Measurements from ENCODE around the gene INPP5E.

The INPP5E gene

DNA sequence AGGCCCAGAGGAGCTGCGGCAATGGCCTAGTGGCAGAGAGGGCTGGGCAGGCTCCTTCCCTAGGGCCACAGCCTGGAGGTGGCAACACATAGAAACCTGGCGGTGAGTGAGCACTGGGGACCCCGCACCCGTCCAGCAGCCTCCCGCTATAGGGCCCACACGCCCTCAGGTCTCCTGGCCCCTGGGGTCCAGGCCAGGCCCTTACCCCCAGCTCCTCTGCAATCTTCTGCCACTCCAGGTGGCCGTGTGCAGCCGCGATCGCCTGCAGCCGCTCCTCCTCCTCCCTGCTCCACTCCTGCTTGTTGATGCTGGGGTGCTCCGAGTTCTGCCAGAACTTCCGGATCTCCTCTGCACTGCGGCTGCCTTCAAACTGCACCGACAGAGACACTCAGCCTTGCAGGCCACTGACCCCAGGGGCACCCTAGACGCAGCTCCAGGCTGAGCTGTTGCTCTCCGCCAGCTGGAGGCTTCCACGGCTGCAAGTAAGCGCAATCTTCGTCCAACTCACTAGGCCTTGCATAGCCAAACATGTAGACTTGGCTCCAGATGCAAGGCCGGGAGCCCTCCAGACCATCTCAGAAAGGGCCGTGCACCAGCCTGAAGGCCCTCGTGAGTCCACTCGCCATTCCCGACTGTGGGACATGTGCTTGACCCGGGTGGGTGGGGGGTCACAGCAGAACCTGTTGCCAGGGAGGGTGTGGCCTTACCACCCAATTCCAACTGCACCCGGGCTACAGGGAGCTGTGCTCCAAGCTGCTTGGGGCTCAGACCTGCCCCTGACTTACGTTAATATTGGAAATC is 47.7 kb downstream of the INPP5E start:
- TF ChIP-seq, protein P1, sequence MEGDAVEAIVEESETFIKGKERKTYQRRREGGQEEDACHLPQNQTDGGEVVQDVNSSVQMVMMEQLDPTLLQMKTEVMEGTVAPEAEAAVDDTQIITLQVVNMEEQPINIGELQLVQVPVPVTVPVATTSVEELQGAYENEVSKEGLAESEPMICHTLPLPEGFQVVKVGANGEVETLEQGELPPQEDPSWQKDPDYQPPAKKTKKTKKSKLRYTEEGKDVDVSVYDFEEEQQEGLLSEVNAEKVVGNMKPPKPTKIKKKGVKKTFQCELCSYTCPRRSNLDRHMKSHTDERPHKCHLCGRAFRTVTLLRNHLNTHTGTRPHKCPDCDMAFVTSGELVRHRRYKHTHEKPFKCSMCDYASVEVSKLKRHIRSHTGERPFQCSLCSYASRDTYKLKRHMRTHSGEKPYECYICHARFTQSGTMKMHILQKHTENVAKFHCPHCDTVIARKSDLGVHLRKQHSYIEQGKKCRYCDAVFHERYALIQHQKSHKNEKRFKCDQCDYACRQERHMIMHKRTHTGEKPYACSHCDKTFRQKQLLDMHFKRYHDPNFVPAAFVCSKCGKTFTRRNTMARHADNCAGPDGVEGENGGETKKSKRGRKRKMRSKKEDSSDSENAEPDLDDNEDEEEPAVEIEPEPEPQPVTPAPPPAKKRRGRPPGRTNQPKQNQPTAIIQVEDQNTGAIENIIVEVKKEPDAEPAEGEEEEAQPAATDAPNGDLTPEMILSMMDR (IDR thresholded peaks at IDR 0.05; ENCODE audit: borderline replicate concordance, insufficient read depth, low read depth, low read length): no peak
- H3K4me3 ChIP-seq (ENCODE audit: low read depth, low read length): no peak overlapping the region

DNA sequence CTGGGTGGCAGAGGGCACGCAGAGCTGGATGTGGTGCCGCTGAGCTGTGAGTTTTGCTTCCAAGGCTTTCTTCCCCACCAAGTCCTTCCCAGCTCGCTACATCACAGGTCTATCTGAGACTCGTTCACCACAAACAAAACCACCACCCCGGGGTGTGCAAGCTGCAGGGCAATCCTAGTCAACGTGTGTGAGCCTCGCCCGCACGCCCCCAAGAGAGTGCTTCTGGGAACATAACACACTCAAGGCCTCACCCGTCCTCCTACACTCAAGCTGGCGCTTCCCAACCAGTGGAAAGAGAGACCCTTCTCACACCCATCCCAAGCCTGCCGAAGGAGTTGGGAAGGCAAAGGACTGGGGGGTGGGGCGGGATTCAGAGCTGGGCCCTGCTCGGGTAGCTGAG is 50.2 kb downstream of the INPP5E start:
- H3K4me3 ChIP-seq (ENCODE audit: low read depth, low read length): no peak overlapping the region
- TF ChIP-seq, protein P1 (IDR thresholded peaks at IDR 0.05; ENCODE audit: borderline replicate concordance, insufficient read depth, low read depth, low read length): no peak

DNA sequence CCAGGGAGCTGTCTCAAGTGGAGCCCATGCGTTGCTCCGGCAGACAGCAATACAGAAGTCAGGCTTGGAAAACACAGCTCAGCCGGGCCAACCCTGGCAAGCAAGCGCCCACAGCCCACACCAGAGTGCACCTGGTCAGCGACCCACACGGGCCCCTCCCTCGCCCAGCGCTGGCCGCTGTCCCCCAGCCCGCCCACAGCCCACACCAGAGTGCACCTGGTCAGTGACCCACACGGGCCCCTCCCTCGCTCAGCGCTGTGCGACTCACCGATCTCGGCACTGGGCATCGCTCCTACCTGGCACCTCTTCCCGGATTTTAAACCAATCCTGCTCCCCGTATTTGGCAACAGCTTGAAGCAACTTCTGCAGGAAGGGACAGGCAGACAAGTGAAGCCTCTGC is 52.4 kb downstream of the INPP5E start:
- TF ChIP-seq, protein P1 (IDR thresholded peaks at IDR 0.05; ENCODE audit: borderline replicate concordance, insufficient read depth, low read depth, low read length): no peak
- H3K4me3 ChIP-seq (ENCODE audit: low read depth, low read length): no peak overlapping the region

DNA sequence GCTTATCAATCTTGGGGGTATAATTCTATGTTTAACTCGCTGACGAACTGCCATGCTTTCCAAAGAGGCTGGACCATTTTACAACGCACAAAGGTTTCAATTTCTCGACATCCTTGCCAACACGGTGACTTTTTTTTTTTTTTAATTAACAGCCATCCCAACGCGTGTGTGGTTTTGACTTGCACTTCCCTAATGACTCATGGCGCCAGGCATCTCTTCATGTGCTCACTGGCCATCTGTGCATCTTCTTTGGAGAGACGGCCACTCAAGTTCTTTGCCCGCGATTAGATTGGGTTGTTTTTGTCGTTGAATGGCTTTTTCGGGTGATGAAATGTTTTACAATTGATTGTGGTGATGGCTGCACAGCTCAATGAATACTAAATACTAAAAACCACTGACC is 53.6 kb downstream of the INPP5E start:
- H3K4me3 ChIP-seq (ENCODE audit: low read depth, low read length): no peak overlapping the region
- TF ChIP-seq, protein P1 (IDR thresholded peaks at IDR 0.05; ENCODE audit: borderline replicate concordance, insufficient read depth, low read depth, low read length): no peak

DNA sequence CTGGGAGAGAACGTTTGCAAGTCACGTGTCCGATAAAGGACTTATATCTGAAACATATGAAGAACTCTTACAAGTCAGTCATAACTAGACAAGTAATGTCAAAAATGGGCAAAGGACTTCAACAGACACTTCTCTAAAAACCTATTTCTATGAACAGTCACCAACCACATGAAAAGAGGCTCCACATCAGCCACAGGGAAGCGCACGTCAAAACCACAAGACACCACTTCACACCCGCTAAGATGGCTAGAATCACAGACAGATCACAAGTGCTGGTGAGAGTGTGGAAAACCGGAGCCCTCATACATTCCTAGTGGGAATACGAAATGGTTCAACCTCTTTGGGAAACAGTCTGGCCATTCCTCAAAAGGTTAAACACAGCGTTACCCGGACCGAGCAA is 54.6 kb downstream of the INPP5E start:
- TF ChIP-seq, protein P1 (IDR thresholded peaks at IDR 0.05; ENCODE audit: borderline replicate concordance, insufficient read depth, low read depth, low read length): no peak
- no peak overlapping the region for H3K4me3 ChIP-seq (ENCODE audit: low read depth, low read length)

DNA sequence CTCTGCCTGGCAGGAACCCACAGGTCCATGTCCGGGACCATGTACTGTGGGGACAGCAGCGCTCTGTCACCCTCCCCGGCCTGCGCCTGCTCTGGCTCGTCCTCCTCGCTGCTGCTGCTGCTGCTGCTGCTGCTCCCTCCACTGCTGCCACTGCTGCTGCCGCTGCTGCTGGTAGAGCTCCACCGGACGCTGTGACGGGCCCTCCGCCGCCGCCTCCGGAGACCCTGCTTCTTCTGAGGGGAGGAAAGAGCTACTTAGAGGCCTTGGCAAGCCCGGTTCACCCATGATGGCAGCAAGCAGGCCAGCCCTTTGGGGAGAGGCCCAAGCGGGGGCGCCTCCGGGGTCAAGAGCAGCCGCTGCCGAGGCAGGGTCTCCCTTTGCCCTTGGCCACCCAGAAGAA is 56.2 kb downstream of the INPP5E start:
- TF ChIP-seq, protein P1 (IDR thresholded peaks at IDR 0.05; ENCODE audit: borderline replicate concordance, insufficient read depth, low read depth, low read length): no peak
- no peak overlapping the region for H3K4me3 ChIP-seq (ENCODE audit: low read depth, low read length)

DNA sequence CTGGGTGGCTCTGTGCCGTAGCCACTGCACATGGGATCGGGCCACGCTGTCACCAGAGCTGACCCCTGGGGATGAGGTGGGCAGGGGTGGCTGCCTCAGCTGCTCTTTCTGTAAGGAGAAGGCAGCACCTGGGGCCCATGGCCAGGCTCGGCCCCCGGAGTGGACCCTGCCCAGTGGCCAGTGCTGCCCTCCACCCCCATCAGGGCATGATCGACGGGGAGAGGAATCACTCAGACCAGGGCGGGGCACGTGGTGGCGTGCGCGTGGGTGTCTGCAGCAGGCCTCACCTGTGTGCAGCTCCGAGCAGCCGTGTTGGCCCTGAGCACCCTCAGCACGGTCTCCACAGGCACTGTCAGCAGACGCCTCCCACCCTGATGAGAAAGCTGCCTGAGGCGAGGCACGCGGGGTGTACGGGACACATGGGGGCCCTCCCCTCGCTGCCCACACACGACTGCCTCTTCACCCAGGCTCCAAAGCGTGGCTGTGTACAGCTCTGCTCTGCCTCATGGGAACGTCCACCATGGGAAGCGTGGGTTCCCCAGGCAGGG is 57.6 kb downstream of the INPP5E start:
- TF ChIP-seq, protein P1 (IDR thresholded peaks at IDR 0.05; ENCODE audit: borderline replicate concordance, insufficient read depth, low read depth, low read length): no peak
- no peak overlapping the region for H3K4me3 ChIP-seq (ENCODE audit: low read depth, low read length)

Data from GM12875 (cell line).